Activated CD8-positive, alpha-beta T cell treated with anti-CD3 and anti-CD28 coated beads for 36 hours (primary cell): ENCODE measurements around the gene OBP2B. TPM values are rescaled to one million over a fixed set of nuclear protein-coding genes. Genes with fewer than 3 reads are reported as not detected.
A peak's percentile ranks its signal among the peaks of the same experiment; 100 is the strongest.

Experiments used
- ATAC-seq: fragments of 200-7000 bp; cut with Tn5 transposase; one replicate; pipeline ENCODE4 v1.10.0; 2021; ENCODE audit warnings: mild to moderate bottlenecking, moderate library complexity
- CTCF ChIA-PET: fragments of 350-600 bp; sonication (Branson Sonifier 250); formaldehyde crosslinking; loops from one replicate; lab custom pipeline; 2021; ENCODE audit warnings: antibody characterized with exemption; lab: Charles Lee
- POLR2A ChIA-PET: fragments of 350-600 bp; sonication (Branson Sonifier 250); formaldehyde crosslinking; loops from one replicate; lab custom pipeline; 2021; ENCODE audit warnings: antibody characterized with exemption; lab: Charles Lee
- DNase-seq: peaks from one replicate; pipeline ENCODE4 v3.0.0-alpha.2; 2020
- H3K27ac Mint-ChIP-seq: one replicate; pipeline ENCODE4 v1.8.0; 2021; ENCODE audit warnings: mild to moderate bottlenecking, mixed read lengths
- H3K27me3 Mint-ChIP-seq: one replicate; pipeline ENCODE4 v1.8.0; 2021; ENCODE audit warnings: mixed read lengths
- H3K36me3 Mint-ChIP-seq: one replicate; pipeline ENCODE4 v1.8.0; 2021; ENCODE audit warnings: low read depth, mixed read lengths
- H3K4me1 Mint-ChIP-seq: one replicate; pipeline ENCODE4 v1.8.0; 2021; ENCODE audit warnings: low read depth, mixed read lengths
- H3K4me3 Mint-ChIP-seq: one replicate; pipeline ENCODE4 v1.8.0; 2021; ENCODE audit warnings: mild to moderate bottlenecking, moderate library complexity, mixed read lengths
- H3K9me3 Mint-ChIP-seq: one replicate; pipeline ENCODE4 v1.8.0; 2021; ENCODE audit warnings: mixed read lengths
- CTCF ChIP-seq: fragments of 200-600 bp; IDR thresholded peaks from one replicate; pipeline ENCODE4 v1.8.0; 2022; ENCODE audit warnings: antibody characterized with exemption, mild to moderate bottlenecking
- intact Hi-C: fragments of 100-400 bp; cut with micrococcal nuclease; formaldehyde crosslinking; loops from one replicate; pipeline ENCODE4 v1.10.0; 2022
- total RNA-seq, 2 experiments: library from RNA; stranded (reverse); gene quantifications; one replicate each; pipeline ENCODE4 v1.2.3, GENCODE V29; 2021

Gene OBP2B
- total RNA-seq, 2 experiments from 2014 or later = not detected

- CTCF ChIA-PET = interaction anchor here (0.6 to 2.0 kb wide), 3 partner anchors 9 to 156 kb away, joined by 3 to 7 read pairs (median 5); no protein-coding TSS in a partner anchor
- H3K4me3 Mint-ChIP-seq = no peak overlapping the region
- peaks cover 9% of the 10 kb centered on the region for H3K4me1 Mint-ChIP-seq
- TF ChIP-seq CTCF = no peak
- POLR2A ChIA-PET = no interaction called here
- no peaks in the 10 kb centered on the region for H3K36me3 Mint-ChIP-seq
- ATAC-seq (no peak), DNase-seq (no peak)
- H3K27me3 Mint-ChIP-seq = peaks cover 24% of the 10 kb centered on the region
- H3K27ac Mint-ChIP-seq = no peak overlapping the region
- intact Hi-C loops = loop anchor here (5.0 to 10.0 kb wide), 3 partner anchors 137 to 295 kb away; no protein-coding TSS in a partner anchor
- H3K9me3 Mint-ChIP-seq = no peaks in the 10 kb centered on the region
These were observed 19.2 kb downstream of the OBP2B start for GRCh38 chr9:133189826-133190225.

GRCh38 chr9:133188843-133189180 lies 20.2 kb downstream of the OBP2B start:
- TF ChIP-seq CTCF = no peak
- ChIA-PET CTCF (interaction anchor here (1.2 to 4.4 kb wide), 7 partner anchors 8 to 291 kb away, joined by 3 to 33 read pairs (median 7); no protein-coding TSS in a partner anchor), POLR2A (no interaction called here)
- Mint-ChIP-seq H3K27me3 (peaks cover 22% of the 10 kb centered on the region), H3K9me3 (no peaks in the 10 kb centered on the region), H3K4me1 (peaks cover 12% of the 10 kb centered on the region), H3K36me3 (no peaks in the 10 kb centered on the region), H3K27ac (no peak overlapping the region), H3K4me3 (no peak overlapping the region)
- no peak for ATAC-seq
- no peak for DNase-seq
- intact Hi-C loops = loop anchor here (5.0 to 10.0 kb wide), 3 partner anchors 138 to 296 kb away; no protein-coding TSS in a partner anchor

GRCh38 chr9:133188006-133188842 lies 20.8 kb downstream of the OBP2B start:
- H3K4me1 Mint-ChIP-seq = peaks cover 15% of the 10 kb centered on the region
- peaks cover 24% of the 10 kb centered on the region for H3K27me3 Mint-ChIP-seq
- H3K36me3 Mint-ChIP-seq = no peaks in the 10 kb centered on the region
- H3K4me3 Mint-ChIP-seq = no peak overlapping the region
- ChIA-PET CTCF (interaction anchor here (1.0 to 4.4 kb wide), 10 partner anchors 8 to 292 kb away, joined by 3 to 33 read pairs (median 7); no protein-coding TSS in a partner anchor), POLR2A (no interaction called here)
- H3K27ac Mint-ChIP-seq = no peak overlapping the region
- DNase-seq (peak; percentile 19), ATAC-seq (no peak)
- no peaks in the 10 kb centered on the region for H3K9me3 Mint-ChIP-seq
- no peak for TF ChIP-seq CTCF
- intact Hi-C loops = loop anchor here (5.0 to 10.0 kb wide), 3 partner anchors 139 to 297 kb away; no protein-coding TSS in a partner anchor

- TF ChIP-seq CTCF = no peak
- H3K27ac Mint-ChIP-seq = no peak overlapping the region
- intact Hi-C loops = loop anchor here (5.0 to 10.0 kb wide), 3 partner anchors 140 to 297 kb away; no protein-coding TSS in a partner anchor
- ATAC-seq (no peak), DNase-seq (no peak)
- peaks cover 16% of the 10 kb centered on the region for H3K4me1 Mint-ChIP-seq
- POLR2A ChIA-PET = no interaction called here
- H3K4me3 Mint-ChIP-seq = no peak overlapping the region
- H3K36me3 Mint-ChIP-seq = no peaks in the 10 kb centered on the region
- H3K9me3 Mint-ChIP-seq = no peaks in the 10 kb centered on the region
- CTCF ChIA-PET = interaction anchor here (0.8 to 4.4 kb wide), 12 partner anchors 8 to 298 kb away, joined by 3 to 33 read pairs (median 11); no protein-coding TSS in a partner anchor
- peaks cover 29% of the 10 kb centered on the region for H3K27me3 Mint-ChIP-seq
These were observed 21.5 kb downstream of the OBP2B start for GRCh38 chr9:133187561-133188005.

- intact Hi-C loops = loop anchor here (5.0 to 10.0 kb wide), 3 partner anchors 141 to 298 kb away; no protein-coding TSS in a partner anchor
- H3K36me3 Mint-ChIP-seq = no peaks in the 10 kb centered on the region
- POLR2A ChIA-PET = no interaction called here
- H3K4me3 Mint-ChIP-seq = no peak overlapping the region
- TF ChIP-seq CTCF = no peak
- H3K27me3 Mint-ChIP-seq = peaks cover 28% of the 10 kb centered on the region
- no peak overlapping the region for H3K27ac Mint-ChIP-seq
- ATAC-seq = no peak
- H3K4me1 Mint-ChIP-seq = peaks cover 16% of the 10 kb centered on the region
- no peak for DNase-seq
- H3K9me3 Mint-ChIP-seq = no peaks in the 10 kb centered on the region
- CTCF ChIA-PET = interaction anchor here (0.7 to 4.4 kb wide), 22 partner anchors 9 to 302 kb away, joined by 3 to 33 read pairs (median 5); no protein-coding TSS in a partner anchor
These were observed 22.3 kb downstream of the OBP2B start for GRCh38 chr9:133186736-133187135.
